Transverse colon (tissue), 4 donors: ENCODE data around the gene ZNF618.

Source experiments
- CTCF ChIP-seq, 5 experiments: fragments of 200-600 bp in 3 of 5; fragments of 450-650 bp in 2 of 5; sonication (generic) in 3 of 5; IDR thresholded peaks; 1 replicate in 2 of 5; 2 replicates in 3 of 5; pipeline ENCODE4 v1.5.1; 2016 to 2017; ENCODE audit warnings: antibody characterized with exemption in 5 of 5, inconsistent platforms in 3 of 5, mild to moderate bottlenecking in 2 of 5, moderate library complexity in 1 of 5
- POLR2AphosphoS5 ChIP-seq, 3 donors: sonication (generic); formaldehyde crosslinking; IDR thresholded peaks; one replicate each; pipeline ENCODE4 v1.6.1; 2016; ENCODE audit warnings: antibody characterized with exemption in 3 of 3

GRCh38 chr9:114077162-114077837 lies 201.2 kb downstream of the ZNF618 start:
- TF ChIP-seq CTCF (IDR thresholded peaks at IDR 0.05) (no peak), POLR2AphosphoS5 (IDR thresholded peaks at IDR 0.05) (no peak)
